DMS53 treated with DMSO at 0.1 percent for 48 hours (cell line): ENCODE measurements around the gene CHMP1A.
A peak's percentile ranks its signal among the peaks of the same experiment; 100 is the strongest.
"Not testable (repeated sequence)": the region's sequence is repeated elsewhere in the genome, so short reads cannot be mapped to it uniquely, and the experiment has no call there.

Experiments
- DNase-seq: peaks from one replicate; lab custom pipeline; 2025; ENCODE audit not compliant: unreplicated experiment; lab: John Stamatoyannopoulos, UW

The CHMP1A gene

GRCh38 chr16:89661215-89661614, 3.7 kb upstream of the CHMP1A start:
- DNase-seq: no peak

DNA sequence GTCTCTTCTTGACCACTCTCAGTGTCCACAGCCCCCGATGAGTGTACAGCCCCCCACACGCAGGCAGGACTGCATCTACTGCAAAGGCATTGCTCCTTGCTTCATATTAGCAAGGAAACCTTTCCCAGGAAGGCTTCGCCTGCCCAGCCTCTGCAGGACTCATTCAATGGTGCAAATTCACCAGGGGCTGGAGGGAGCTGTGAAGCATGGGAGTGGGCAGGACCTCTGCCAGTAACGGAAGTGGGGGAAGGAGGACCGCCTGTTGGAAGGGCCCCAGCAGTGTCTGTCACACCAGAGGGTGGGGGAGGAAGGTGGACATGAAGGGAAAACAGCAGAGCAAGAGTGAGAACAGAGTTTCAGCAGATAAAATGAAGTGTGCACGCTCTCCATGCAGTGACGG, 2.6 kb upstream of the CHMP1A start:
- no peak for DNase-seq

DNA sequence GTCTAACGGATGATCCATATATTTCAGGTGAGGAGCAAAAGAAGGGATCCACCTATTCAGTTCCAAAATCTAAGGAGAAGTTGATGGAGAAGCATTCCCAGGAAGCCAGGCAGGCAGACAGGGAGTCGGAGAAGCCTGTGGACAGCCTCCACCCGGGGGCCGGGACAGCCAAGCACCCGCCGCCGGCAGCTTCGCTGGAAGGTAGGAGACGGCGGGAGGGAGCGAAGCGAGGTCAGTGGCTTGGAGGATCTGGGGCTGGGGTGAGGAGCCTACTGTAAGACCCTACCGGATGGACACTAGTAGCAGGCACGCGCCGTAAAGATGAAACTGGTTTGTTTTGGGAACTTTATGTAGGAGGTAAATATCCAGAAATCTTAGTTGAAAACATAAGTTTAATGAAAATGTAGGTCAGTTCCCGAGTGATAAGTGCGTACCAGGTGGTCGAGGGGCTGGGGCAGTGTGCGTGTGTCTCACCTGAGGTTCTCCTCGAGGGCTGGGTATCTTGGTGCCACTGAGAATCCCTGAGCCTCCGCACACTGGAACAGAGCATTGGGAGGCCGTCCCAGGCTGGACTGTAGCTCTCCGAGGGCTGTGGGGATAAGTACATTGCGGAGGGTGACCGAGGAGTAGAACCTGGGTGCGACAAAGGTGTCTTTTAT, 842 bp upstream of the CHMP1A start:
- peak; percentile 29 for DNase-seq

GRCh38 chr16:89656435-89657121, 930 bp downstream of the CHMP1A start:
- no peak for DNase-seq

- DNase-seq: no peak
Measured at GRCh38 chr16:89655062-89655643, 2.4 kb downstream of the CHMP1A start.

- no peak for DNase-seq
Measured at GRCh38 chr16:89653656-89654295, 3.7 kb downstream of the CHMP1A start.

DNA sequence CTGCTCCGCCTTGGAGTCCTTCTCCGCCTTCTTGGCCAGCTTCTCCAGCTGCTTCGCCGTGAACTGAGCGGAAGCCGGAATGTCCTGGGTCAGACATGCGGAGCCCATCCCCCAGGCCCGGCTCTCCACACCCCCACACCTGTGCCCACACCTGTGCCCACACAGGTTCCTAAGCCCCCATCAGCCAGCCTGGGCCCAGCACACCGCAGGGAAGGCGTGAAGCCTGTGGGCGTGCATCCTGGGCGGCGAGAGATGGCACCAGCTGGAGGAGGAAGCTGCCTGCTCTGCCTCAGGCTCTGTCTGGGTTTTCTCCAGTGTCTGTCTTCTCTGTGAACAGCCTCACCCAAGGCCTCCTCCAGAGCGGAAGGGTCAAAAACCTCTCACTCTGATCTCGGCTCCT, 5.9 kb downstream of the CHMP1A start:
- DNase-seq: no peak

- DNase-seq: no peak
Measured at GRCh38 chr16:89646906-89647305, 10.6 kb downstream of the CHMP1A start.

- no peak for DNase-seq
Measured at GRCh38 chr16:89646270-89646669, 11.2 kb downstream of the CHMP1A start.

GRCh38 chr16:89645122-89645521, 12.4 kb downstream of the CHMP1A start:
- no peak for DNase-seq

DNA sequence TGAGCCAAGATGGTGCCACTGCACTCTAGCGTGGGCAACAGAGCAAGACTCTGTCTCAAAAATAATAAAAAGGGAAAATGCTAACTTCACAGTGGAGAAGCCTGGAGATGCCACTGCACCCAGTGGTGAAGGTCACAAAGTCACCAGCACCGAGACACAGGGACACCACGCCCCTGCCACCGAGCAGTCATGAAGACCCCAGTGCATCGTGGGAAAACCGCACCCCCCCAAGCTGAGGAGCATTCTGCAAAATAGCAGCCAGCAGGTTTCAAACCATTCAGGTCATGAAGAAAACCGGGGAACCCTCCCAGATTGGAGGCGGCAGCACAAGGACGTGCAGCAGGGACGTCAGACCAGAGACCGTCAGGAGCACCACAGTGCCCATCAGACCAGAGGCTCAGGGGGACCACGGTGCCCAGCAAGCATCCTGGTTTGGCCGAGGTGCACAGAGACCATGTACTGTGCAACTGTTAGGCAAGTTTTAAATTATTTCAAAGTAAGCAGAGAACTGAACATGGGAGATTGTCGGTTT, 13.7 kb downstream of the CHMP1A start:
- no peak for DNase-seq

GRCh38 chr16:89642574-89642973, 14.9 kb downstream of the CHMP1A start:
- no peak for DNase-seq

DNA sequence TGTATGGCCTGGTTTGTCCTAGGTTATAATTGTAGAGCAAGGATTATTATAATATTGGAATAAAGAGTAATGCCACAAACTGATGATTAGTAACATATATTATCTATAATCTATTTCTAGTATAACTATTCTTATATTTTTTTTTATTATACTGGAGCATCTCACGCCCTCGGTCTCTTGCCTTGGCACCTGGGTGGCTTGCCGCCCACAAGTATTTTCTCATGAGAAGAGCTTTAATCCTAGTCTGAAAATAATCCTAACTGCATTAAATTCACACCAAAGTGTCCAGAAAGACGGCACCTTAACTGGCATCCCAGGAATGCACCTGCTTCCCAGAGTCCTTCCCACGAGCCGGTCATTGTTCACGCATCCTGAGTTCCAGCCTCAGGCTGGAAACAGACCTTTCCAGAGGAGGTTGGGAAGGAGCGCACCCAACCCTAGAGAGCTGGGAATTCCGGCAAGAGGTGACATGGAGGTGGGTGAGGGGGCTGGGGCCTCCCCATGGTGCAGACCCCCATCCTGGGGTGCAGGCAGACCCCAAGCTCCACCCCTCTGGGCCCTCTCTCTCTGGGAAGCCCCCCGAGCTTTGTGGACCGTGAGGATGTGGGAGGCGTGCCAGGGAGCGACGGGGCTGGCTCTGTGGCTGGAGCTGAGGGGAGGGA, 15.9 kb downstream of the CHMP1A start:
- no peak for DNase-seq

- no peak for DNase-seq
Measured at GRCh38 chr16:89639385-89639784, 18.1 kb downstream of the CHMP1A start.

DNA sequence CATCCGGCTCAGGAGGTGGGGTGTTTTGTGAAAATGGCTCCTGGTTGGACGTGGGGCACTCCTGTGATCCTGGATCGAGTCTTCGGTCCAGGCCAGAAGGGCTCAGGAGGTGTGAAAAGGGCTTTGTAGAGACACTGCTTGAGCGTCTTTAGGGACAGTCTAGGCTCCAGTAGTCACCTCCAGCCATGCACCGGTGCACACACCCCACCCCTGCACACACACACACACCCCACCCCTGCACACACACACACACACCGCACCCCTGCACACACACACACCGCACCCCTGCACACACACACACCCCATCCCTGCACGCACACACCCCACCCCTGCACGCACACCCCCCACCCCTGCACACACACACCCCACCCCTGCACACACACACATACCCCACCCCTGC, 19.1 kb downstream of the CHMP1A start:
- no peak for DNase-seq

GRCh38 chr16:89637379-89637778, 20.1 kb downstream of the CHMP1A start:
- DNase-seq: no peak

GRCh38 chr16:89636663-89637062, 20.8 kb downstream of the CHMP1A start:
- DNase-seq: no peak

- not testable (repeated sequence) for DNase-seq
Measured at GRCh38 chr16:89634463-89635385, 22.8 kb downstream of the CHMP1A start.

DNA sequence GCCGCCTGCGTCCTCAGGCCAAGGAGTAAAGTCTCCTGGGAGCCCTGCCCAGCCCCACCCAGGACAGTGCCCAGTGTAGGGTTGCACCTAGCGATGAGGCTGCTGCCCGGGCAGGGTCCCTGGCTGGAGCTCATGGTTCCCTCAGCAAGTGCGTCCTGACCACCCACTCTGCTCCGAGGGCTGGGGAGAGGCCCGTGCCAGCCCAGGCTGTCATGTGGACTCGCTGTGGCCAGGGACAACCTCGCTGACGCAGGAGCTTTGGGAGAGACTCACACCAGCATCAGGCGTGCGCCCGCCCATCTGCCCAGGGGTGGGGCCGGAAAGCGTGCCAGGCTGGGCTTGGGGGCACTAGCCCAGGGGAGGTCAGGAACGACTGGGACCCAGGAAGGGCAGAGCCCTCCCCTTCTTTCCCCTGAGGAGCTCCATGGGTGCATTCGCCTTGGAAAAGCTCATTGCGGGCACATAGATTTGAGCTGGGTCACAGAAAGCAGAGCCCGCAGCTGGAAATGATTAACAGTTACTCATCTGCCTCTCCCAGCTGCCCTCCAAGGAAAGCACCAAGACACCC, 24.4 kb downstream of the CHMP1A start:
- no peak for DNase-seq
